NOMO-1 (cell line): ENCODE results near the gene TCF12.
"Not testable (repeated sequence)": the region's sequence is repeated elsewhere in the genome, so short reads cannot be mapped to it uniquely, and the experiment has no call there.

Source experiments
- DNase-seq, 2 experiments: peaks; one replicate each; lab custom pipeline; 2025; ENCODE audit not compliant: unreplicated experiment in 2 of 2; lab: John Stamatoyannopoulos, UW

Gene TCF12

GRCh38 chr15:57124036-57124435, 205.6 kb downstream of the TCF12 start:
- DNase-seq, result no peak

- no peak for DNase-seq
Measured at GRCh38 chr15:57129064-57129463, 210.6 kb downstream of the TCF12 start.

GRCh38 chr15:57130956-57131355, 212.5 kb downstream of the TCF12 start:
- DNase-seq, result no peak

- DNase-seq, result no peak
Measured at GRCh38 chr15:57133127-57133968, 214.9 kb downstream of the TCF12 start.

- no peak for DNase-seq
Measured at GRCh38 chr15:57134071-57134605, 215.7 kb downstream of the TCF12 start.

GRCh38 chr15:57134851-57135250, 216.4 kb downstream of the TCF12 start:
- DNase-seq, result no peak

- no peak for DNase-seq
Measured at GRCh38 chr15:57135800-57136199, 217.4 kb downstream of the TCF12 start.

- no peak for DNase-seq
Measured at GRCh38 chr15:57138349-57138788, 219.9 kb downstream of the TCF12 start.

- no peak for DNase-seq
Measured at GRCh38 chr15:57143511-57144078, 225.2 kb downstream of the TCF12 start.

GRCh38 chr15:57144448-57144847, 226.0 kb downstream of the TCF12 start:
- DNase-seq, result no peak

- DNase-seq, result peak; percentile 35 to 69
Measured at GRCh38 chr15:57146506-57147201, 228.2 kb downstream of the TCF12 start.

- DNase-seq, result no peak
Measured at GRCh38 chr15:57147621-57148020, 229.2 kb downstream of the TCF12 start.

- no peak for DNase-seq
Measured at GRCh38 chr15:57148262-57148661, 229.8 kb downstream of the TCF12 start.

- peak in 1 of 2 experiments; percentile 34 for DNase-seq
Measured at GRCh38 chr15:57149196-57149595, 230.8 kb downstream of the TCF12 start.

- DNase-seq, result no peak
Measured at GRCh38 chr15:57150066-57150865, 231.8 kb downstream of the TCF12 start.

- not testable (repeated sequence) for DNase-seq
Measured at GRCh38 chr15:57150866-57151203, 232.4 kb downstream of the TCF12 start.

GRCh38 chr15:57152133-57152532, 233.7 kb downstream of the TCF12 start:
- no peak for DNase-seq

- DNase-seq, result peak; percentile 11 to 32
Measured at GRCh38 chr15:57152666-57153539, 234.5 kb downstream of the TCF12 start.

GRCh38 chr15:57156210-57156884, 237.9 kb downstream of the TCF12 start:
- no peak for DNase-seq
